PC-9 (cell line): ENCODE measurements around the gene MANBA.

Source experiments
- CTCF ChIP-seq: fragments of 200-600 bp; sonication (generic); conservative IDR thresholded peaks from 2 replicates; pipeline ENCODE4 v1.6.1; 2017; ENCODE audit warnings: mixed run types, antibody characterized with exemption, mild to moderate bottlenecking, moderate library complexity
- EZH2 ChIP-seq: fragments of 200-600 bp; sonication (generic); IDR thresholded peaks from 2 replicates; pipeline ENCODE4 v1.8.0; 2017; ENCODE audit warnings: antibody characterized with exemption, low read depth

- TF ChIP-seq CTCF (no peak), EZH2 (no peak)
Measured at GRCh38 chr4:102598086-102598761, 162.5 kb downstream of the MANBA start.
